ENCODE data around the gene COA6.
A peak's percentile ranks its signal among the peaks of the same experiment; 100 is the strongest.
"Not testable (repeated sequence)": the region's sequence is repeated elsewhere in the genome, so short reads cannot be mapped to it uniquely, and the experiment has no call there.

COA6 gene

DNA sequence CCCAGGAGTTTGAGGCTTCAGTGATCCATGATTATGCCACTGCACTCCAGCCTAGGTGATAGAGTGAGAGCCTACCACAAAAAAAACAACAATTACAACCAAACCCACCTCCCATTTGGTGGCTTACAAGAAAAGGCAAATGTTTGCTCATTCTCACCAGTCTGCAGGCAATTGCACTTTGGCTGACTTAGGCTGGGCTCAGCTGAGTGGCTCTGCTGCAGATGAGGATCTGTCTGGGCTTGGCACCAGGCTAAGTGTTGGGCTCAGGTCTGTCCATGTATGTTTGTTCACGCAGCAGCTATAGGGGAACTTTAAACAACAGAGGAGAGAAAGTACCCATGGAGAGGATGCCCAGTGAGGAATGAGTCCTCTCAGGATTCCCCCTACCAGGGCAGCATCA lies 28.0 kb upstream of the COA6 start:
- Histone ChIP-seq H3K36me3 (ENCODE audit: control insufficient read depth, insufficient read depth, low read length) (no peaks in the 10 kb centered on the region), H3K4me3 (replicated peaks; ENCODE audit: low read depth, low read length) (no peak overlapping the region), H3K27me3 (replicated peaks; ENCODE audit: control insufficient read depth, insufficient read depth, low read length) (no peaks in the 10 kb centered on the region)
- TF ChIP-seq, protein P1, sequence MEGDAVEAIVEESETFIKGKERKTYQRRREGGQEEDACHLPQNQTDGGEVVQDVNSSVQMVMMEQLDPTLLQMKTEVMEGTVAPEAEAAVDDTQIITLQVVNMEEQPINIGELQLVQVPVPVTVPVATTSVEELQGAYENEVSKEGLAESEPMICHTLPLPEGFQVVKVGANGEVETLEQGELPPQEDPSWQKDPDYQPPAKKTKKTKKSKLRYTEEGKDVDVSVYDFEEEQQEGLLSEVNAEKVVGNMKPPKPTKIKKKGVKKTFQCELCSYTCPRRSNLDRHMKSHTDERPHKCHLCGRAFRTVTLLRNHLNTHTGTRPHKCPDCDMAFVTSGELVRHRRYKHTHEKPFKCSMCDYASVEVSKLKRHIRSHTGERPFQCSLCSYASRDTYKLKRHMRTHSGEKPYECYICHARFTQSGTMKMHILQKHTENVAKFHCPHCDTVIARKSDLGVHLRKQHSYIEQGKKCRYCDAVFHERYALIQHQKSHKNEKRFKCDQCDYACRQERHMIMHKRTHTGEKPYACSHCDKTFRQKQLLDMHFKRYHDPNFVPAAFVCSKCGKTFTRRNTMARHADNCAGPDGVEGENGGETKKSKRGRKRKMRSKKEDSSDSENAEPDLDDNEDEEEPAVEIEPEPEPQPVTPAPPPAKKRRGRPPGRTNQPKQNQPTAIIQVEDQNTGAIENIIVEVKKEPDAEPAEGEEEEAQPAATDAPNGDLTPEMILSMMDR (IDR thresholded peaks at IDR 0.05; ENCODE audit: insufficient read depth, low read length, poor library complexity, severe bottlenecking) = no peak
- no peak for DNase-seq (ENCODE audit: extremely low read depth, insufficient read length)

DNA sequence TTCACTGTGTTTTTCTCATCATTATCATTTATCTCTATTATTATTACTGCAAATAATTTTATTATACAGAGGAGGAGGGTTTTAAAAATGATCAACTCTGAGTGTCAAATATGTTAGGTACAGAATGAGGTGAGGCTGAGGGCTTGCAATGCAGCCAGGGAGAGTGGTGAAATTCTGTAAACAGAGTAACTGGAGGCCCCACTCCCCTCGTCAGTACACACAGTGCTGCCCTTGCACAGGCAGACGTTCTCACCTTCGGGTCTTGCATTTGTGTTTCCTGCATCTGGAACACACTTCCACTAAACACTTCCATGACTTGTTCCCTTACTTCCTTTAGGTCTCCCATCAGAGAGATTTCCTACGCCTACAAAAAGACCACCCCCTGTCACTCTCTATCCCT lies 24.3 kb upstream of the COA6 start:
- Histone ChIP-seq H3K27me3 (replicated peaks; ENCODE audit: control insufficient read depth, insufficient read depth, low read length) (no peaks in the 10 kb centered on the region), H3K4me3 (replicated peaks; ENCODE audit: low read depth, low read length) (no peak overlapping the region), H3K36me3 (ENCODE audit: control insufficient read depth, insufficient read depth, low read length) (no peaks in the 10 kb centered on the region)

GRCh38 chr1:234355782-234356510 lies 17.3 kb upstream of the COA6 start:
- DNase-seq (ENCODE audit: extremely low read depth, insufficient read length) = no peak
- Histone ChIP-seq H3K4me3 (replicated peaks; ENCODE audit: low read depth, low read length) (no peak overlapping the region), H3K36me3 (ENCODE audit: control insufficient read depth, insufficient read depth, low read length) (no peaks in the 10 kb centered on the region), H3K27me3 (replicated peaks; ENCODE audit: control insufficient read depth, insufficient read depth, low read length) (no peaks in the 10 kb centered on the region)
- TF ChIP-seq, protein P1 (IDR thresholded peaks at IDR 0.05; ENCODE audit: insufficient read depth, low read length, poor library complexity, severe bottlenecking) = no peak

More for the DNA sequence above, 24.3 kb upstream of the COA6 start:
- TF ChIP-seq, protein P1 (IDR thresholded peaks at IDR 0.05; ENCODE audit: insufficient read depth, low read length, poor library complexity, severe bottlenecking) = no peak
- DNase-seq (ENCODE audit: extremely low read depth, insufficient read length) = no peak

GRCh38 chr1:234356615-234357269 lies 16.5 kb upstream of the COA6 start:
- H3K36me3 ChIP-seq (ENCODE audit: control insufficient read depth, insufficient read depth, low read length); H3K27me3 ChIP-seq (replicated peaks; ENCODE audit: control insufficient read depth, insufficient read depth, low read length): not testable (repeated sequence)
- peak overlapping the region; percentile 65 for H3K4me3 ChIP-seq (replicated peaks; ENCODE audit: low read depth, low read length)
- DNase-seq (ENCODE audit: extremely low read depth, insufficient read length) = peak; percentile 74

DNA sequence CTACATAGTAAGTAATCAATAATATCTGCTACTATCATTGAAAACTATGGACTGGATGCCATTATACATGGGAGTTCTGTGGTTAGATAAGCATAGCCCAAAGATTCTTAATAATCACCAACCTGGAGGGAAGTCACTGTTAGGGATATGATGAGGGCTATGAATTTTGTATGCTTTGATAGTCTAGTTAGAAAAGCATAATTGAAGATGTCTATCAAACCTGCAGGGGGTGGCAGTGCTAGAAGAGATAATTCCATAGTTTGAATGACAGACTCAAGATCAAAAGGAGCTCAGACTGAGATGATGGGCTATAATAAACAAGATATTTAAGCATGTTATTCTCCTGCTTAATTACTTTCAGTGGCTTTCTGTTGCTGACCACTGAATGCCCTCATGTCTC lies 15.4 kb upstream of the COA6 start:
- TF ChIP-seq, protein P1 (IDR thresholded peaks at IDR 0.05; ENCODE audit: insufficient read depth, low read length, poor library complexity, severe bottlenecking) = no peak
- DNase-seq (ENCODE audit: extremely low read depth, insufficient read length) = no peak
- peak overlapping the region; percentile 65 for H3K4me3 ChIP-seq (replicated peaks; ENCODE audit: low read depth, low read length)
- no peaks in the 10 kb centered on the region for H3K36me3 ChIP-seq (ENCODE audit: control insufficient read depth, insufficient read depth, low read length)
- H3K27me3 ChIP-seq (replicated peaks; ENCODE audit: control insufficient read depth, insufficient read depth, low read length) = no peaks in the 10 kb centered on the region

- no peak for DNase-seq (ENCODE audit: extremely low read depth, insufficient read length)
- H3K36me3 ChIP-seq (ENCODE audit: control insufficient read depth, insufficient read depth, low read length) = no peaks in the 10 kb centered on the region
- no peaks in the 10 kb centered on the region for H3K27me3 ChIP-seq (replicated peaks; ENCODE audit: control insufficient read depth, insufficient read depth, low read length)
- TF ChIP-seq, protein P1 (IDR thresholded peaks at IDR 0.05; ENCODE audit: insufficient read depth, low read length, poor library complexity, severe bottlenecking) = no peak
- no peak overlapping the region for H3K4me3 ChIP-seq (replicated peaks; ENCODE audit: low read depth, low read length)
These were observed 12.1 kb upstream of the COA6 start for GRCh38 chr1:234361102-234361603.

Data from GM06990 (cell line).